GM12891 (cell line): ENCODE data around the gene APBB2.

ENCODE experiments used
- DNase-seq: peaks from one replicate; pipeline ENCODE4 v3.0.0; 2011; ENCODE audit warnings: low spot score; ENCODE audit not compliant: insufficient read length
- FAIRE-seq: peaks from 2 replicates; lab custom pipeline; 2011; peaks lifted over from hg19 to GRCh38; lab: Jason Lieb, UNC
- PAX5 ChIP-seq: IDR thresholded peaks from 2 replicates; pipeline ENCODE4 v1.6.1; 2011; ENCODE audit warnings: low read length, moderate library complexity, mild to moderate bottlenecking; ENCODE audit not compliant: insufficient read depth, severe bottlenecking
- POLR2A ChIP-seq: IDR thresholded peaks from 2 replicates; pipeline ENCODE4 v1.6.1; 2011; ENCODE audit warnings: low read depth, low read length, control low read depth
- POLR2AphosphoS5 ChIP-seq: IDR thresholded peaks from 2 replicates; pipeline ENCODE4 v1.6.1; 2011; ENCODE audit warnings: low read depth, low read length, control low read depth
- POU2F2 ChIP-seq: IDR thresholded peaks from 2 replicates; pipeline ENCODE4 v1.6.1; 2011; ENCODE audit warnings: low read depth, mild to moderate bottlenecking, control low read depth, low read length, moderate library complexity
- SPI1 ChIP-seq: IDR thresholded peaks from 2 replicates; pipeline ENCODE4 v1.6.1; 2011; ENCODE audit warnings: low read depth, low read length, control low read depth
- TAF1 ChIP-seq: IDR thresholded peaks from 2 replicates; pipeline ENCODE4 v1.6.1; 2011; ENCODE audit warnings: low read depth, low read length, control low read depth

The APBB2 gene

DNA sequence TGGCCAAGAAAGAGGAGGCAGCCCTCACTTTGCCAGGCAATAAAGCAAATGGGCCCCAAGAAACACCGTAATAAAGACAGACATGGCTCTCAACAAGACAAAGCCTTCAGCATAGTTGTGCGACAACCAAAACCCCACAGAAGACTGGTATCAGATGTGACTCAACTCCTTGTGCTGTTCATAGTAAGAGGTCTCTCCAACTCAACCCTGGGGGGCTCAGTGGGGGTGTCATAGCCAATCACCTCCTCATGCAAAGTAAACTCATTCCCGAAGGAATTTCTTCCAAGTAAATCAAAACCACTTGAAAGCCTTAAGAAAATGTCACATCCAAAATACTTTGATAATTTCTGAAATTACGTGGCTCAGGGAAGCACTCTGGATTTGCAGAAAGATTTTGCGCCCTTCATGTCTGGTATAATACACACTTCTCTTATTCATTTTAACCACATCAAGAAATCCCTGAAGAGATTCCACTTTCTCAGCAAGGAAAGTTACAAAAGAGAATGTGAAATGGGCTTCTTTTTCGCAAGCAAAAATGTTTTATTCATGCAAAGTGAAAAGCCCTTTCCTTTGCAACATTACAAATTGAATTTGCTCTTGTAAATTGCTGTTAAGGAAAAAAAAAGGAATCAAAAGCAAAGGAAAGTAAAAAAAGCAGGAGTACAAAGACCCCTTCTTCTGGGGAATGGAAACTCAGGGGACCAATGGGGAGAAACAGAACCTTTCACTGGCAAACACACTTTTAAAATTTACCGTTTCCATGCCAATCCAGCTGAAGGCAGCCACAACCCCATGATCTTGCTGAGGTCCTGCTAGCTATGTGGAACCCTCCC, 327.2 kb downstream of the APBB2 start:
- TF ChIP-seq TAF1 (no peak), POLR2AphosphoS5 (no peak), PAX5 (no peak), POU2F2 (no peak), SPI1 (no peak), POLR2A (no peak)
- DNase-seq (no peak), FAIRE-seq (no peak)

DNA sequence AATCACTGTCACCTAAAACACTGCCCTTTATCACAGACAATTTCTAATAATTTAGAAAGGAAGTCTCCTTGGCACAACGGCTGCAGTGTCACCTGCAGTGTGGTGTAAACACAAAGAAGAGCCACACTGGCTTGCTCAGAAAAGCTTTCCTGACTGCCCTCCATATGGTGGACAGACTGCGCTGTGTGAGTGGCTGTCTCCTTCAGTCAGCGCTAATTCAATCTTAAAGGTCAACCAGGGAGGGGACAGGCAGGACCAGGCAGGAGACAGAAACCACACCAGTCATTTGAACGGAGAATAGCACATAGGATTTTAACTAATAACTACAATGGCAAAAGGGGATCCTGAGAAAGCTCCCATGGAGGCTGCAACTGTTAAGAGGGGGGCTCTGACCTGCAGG, 332.5 kb downstream of the APBB2 start:
- FAIRE-seq (no peak), DNase-seq (no peak)
- TF ChIP-seq PAX5 (no peak), TAF1 (no peak), SPI1 (no peak), POLR2A (no peak), POU2F2 (no peak), POLR2AphosphoS5 (no peak)

DNA sequence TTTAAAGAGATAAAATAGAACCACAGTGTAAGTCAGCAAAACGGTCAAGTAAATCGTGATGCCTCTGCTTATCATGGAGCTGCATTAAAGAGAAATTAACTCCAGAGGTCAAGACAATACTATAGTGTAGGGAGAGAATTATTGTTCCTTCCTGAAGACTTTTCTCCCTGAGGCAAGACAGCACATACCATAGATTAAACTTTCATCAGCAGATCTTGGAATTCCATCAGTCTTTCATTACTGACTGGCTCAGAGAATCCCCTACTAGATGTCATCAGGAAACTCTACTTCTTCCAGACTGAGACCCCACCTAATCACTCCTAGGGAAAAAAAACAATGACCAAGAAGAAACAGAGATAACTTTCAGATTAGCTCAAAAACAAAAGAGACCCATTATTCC, 333.2 kb downstream of the APBB2 start:
- FAIRE-seq (no peak), DNase-seq (no peak)
- TF ChIP-seq SPI1, result no peak
- no peak for TF ChIP-seq TAF1
- no peak for TF ChIP-seq POU2F2
- TF ChIP-seq POLR2A, result no peak
- TF ChIP-seq PAX5, result no peak
- TF ChIP-seq POLR2AphosphoS5, result no peak

DNA sequence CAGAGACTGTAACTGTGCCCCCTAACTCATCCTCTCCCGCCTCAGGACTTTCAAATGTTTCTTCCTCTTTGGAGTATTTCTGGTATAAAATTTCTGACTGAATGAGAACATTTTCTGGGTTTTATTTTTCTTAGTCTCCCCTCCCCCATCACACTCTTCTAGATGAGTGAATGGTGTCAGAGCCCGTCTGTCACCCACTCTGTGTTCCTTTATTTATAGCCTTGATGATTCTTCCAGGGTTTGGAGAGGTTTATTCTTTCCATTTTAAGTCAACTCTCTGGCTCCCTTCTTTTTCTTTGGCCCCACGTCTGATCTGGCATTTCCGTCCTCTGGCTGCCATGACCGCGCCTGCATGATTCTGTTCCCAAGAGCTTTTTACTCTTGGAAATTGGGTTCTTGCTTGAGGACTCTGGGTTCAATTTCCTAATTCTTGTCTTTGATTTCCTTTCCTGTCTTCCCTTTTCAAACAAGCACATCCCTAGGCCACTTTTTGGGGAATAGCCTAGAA, 335.7 kb downstream of the APBB2 start:
- no peak for FAIRE-seq
- no peak for DNase-seq
- TF ChIP-seq SPI1 (no peak), POU2F2 (no peak), POLR2AphosphoS5 (no peak), PAX5 (no peak), TAF1 (no peak), POLR2A (no peak)

DNA sequence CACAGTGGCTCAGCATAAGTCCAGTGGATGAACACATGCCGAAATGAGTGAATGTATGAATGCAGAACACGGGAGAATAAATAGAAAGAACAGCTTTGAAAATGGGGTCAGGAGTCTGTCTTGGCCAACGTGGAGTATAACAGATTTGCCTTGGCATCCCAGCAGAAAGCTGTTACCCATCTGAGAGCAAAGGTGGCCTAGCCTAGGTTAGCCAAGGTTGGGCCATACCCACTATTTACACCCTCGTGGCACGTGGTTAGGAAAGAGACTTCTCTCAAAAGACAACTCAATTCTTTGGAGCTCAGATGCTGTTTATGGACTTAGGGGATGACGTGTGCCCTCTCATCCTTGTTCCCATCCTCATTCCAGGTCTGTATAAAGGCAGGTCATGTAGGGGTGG, 337.3 kb downstream of the APBB2 start:
- no peak for TF ChIP-seq POLR2A
- TF ChIP-seq POLR2AphosphoS5, result no peak
- TF ChIP-seq SPI1, result no peak
- TF ChIP-seq PAX5, result no peak
- TF ChIP-seq TAF1, result no peak
- TF ChIP-seq POU2F2, result no peak
- no peak for DNase-seq
- FAIRE-seq, result no peak

DNA sequence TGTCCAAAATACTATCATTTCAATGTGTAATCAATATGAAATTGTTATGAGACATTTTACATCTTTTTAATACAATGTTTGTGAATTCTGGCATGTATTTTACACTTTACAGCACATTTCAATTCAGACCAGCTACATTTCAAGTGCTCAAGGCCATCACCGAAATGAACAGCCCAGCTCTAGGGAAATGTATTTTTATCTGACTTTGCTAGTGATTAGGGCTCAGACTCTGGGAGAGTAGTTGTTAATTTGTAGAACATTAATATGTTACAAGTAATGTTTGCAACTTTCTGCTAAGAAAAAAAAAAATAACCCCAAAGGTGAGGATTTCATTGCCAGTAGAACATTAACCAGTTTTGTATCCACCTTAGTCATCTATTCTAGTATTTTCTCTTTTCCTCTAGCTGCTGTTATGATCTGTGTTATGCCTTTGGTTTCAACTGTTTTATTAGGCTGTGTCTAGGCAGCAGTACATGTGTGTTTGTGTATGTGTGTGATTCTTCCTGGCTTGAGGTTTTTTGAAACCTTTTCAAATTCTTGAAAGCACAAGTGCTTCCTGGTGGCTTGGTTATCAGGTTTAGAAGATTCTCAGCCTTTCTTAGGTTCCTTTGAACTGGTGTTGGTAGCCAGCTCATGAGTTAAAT, 338.7 kb downstream of the APBB2 start:
- no peak for TF ChIP-seq PAX5
- no peak for TF ChIP-seq TAF1
- TF ChIP-seq POLR2A, result no peak
- no peak for TF ChIP-seq SPI1
- TF ChIP-seq POU2F2, result no peak
- no peak for TF ChIP-seq POLR2AphosphoS5
- FAIRE-seq, result no peak

DNA sequence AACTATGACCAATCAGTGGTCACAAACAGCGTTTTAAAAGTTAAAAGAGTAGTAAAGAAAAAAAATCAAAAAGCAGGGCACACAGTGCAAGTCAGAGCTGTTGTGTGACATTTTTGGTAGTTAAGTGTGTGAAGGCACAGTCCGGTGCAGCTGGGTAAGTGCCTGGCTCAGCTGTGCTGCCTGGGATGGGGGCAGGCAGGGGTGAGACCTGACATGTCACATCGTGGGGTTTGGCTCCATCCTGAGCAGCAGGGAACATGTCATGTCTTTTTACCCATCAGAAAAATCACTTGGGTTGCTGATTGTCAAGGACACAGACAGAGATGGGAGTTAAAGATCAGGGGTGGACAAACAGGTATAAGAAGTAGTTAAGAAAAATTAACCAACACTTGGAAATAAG, 339.4 kb downstream of the APBB2 start:
- FAIRE-seq (peak; percentile 67), DNase-seq (no peak)
- TF ChIP-seq TAF1 (no peak), SPI1 (no peak), PAX5 (no peak), POU2F2 (no peak), POLR2A (no peak)

More for the DNA sequence above, 338.7 kb downstream of the APBB2 start:
- DNase-seq, result no peak

DNA sequence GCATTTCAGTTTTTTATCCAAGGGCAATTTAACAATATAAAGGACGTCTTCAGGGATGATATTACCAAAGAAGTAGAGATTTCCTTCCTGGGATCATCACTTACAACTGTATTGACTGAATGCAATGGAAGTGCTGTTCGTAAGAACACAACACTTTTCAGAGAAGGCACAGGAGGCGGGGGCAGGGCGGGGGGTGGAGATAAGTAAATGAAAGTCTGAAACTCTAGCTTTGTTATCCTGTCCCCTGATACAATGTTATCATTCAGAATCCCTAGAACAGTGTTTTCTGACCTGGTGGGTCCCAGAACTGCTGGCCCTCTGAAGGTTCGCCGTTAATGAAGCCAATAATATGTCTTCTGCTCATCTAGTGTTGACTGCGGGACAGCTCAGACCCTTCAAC, 340.0 kb downstream of the APBB2 start:
- no peak for FAIRE-seq
- TF ChIP-seq POLR2AphosphoS5 (no peak), POU2F2 (no peak), TAF1 (no peak), PAX5 (no peak), POLR2A (no peak), SPI1 (no peak)
- DNase-seq, result no peak

DNA sequence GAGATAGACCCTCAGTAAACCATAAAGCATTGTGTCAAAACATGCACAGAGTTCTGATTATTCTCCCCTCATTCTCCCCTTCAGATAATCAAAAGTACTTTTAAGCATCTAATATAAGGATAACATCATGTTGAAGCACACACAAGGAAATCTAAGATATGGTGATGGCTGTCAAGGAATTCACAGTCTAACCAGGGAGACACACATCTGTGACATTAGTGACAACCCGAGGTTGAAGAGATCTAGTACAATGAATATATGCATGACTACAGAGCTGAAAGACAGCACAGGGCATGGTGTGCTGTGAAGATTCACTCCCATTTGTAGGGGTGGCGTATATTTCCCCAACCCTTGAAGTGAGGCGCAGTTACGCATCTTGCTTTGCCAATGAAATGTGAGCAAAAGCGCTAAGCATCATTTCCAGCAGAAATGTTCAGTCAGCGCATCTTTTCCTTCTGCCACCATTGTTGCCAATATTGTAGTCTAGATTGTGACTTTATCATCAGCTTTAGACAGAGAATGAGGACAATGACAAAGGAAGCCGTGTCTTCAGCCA, 342.6 kb downstream of the APBB2 start:
- no peak for TF ChIP-seq TAF1
- TF ChIP-seq POLR2AphosphoS5, result no peak
- no peak for TF ChIP-seq SPI1
- TF ChIP-seq POLR2A, result no peak
- TF ChIP-seq PAX5, result no peak
- TF ChIP-seq POU2F2, result no peak
- FAIRE-seq, result no peak
- DNase-seq, result no peak

DNA sequence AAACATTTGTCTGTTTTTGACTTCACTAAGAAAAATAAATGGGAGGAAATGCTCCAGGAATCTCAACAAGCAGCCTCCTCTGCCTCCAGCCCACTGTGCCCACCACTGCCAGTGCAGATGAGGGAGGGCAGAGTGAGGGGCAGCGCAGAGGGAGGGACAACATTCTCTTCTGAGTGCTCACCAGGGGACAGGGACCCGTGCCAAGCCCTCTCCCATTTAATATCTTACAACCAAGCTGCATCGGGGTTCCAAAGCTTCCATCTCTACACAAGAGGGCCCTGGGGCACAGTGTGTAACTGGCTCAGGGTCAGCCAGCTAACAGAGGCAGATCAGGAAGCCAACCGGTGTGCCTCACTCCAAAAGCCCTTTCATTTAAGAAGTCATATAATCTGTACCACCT, 344.2 kb downstream of the APBB2 start:
- DNase-seq (no peak), FAIRE-seq (no peak)
- TF ChIP-seq POLR2AphosphoS5 (no peak), POLR2A (no peak), POU2F2 (no peak), SPI1 (no peak)
